ENCODE results near the gene RAB5IF. TPM values are rescaled to one million over a fixed set of nuclear protein-coding genes. Genes with fewer than 3 reads are reported as not detected.

RAB5IF gene
- total RNA-seq, 4 donors from 2014 or later = 12.8 to 37.7 (median 28.5) TPM

- intact Hi-C loops (cut with DNase I; ENCODE audit: low total_unique reads) = no loop called here
- Histone ChIP-seq H3K4me1 (peaks cover 0 to 2% of the 10 kb centered on the region in 2 donors), H3K27ac (peak overlapping the region in 1 of 2 donors; percentile 13), H3K9me3 (no peaks in the 10 kb centered on the region), H3K36me3 (no peaks in the 10 kb centered on the region), H3K27me3 (no peaks in the 10 kb centered on the region), H3K4me3 (no peak overlapping the region)
- no peak for TF ChIP-seq CTCF (IDR thresholded peaks at IDR 0.05)
- no peak for TF ChIP-seq POLR2A (IDR thresholded peaks at IDR 0.05)
- DNase-seq = no peak
Measured at GRCh38 chr20:36569847-36570429, 35.6 kb upstream of the RAB5IF start.

GRCh38 chr20:36571564-36572504, 33.7 kb upstream of the RAB5IF start:
- intact Hi-C loops (cut with DNase I; ENCODE audit: low total_unique reads) = no loop called here
- peaks cover 0 to 8% of the 10 kb centered on the region in 2 donors for H3K4me1 ChIP-seq
- H3K27me3 ChIP-seq = no peaks in the 10 kb centered on the region
- peak overlapping the region; percentile 90 to 99 for H3K27ac ChIP-seq
- no peaks in the 10 kb centered on the region for H3K36me3 ChIP-seq
- no peak overlapping the region for H3K4me3 ChIP-seq
- TF ChIP-seq POLR2A (IDR thresholded peaks at IDR 0.05) (no peak), CTCF (IDR thresholded peaks at IDR 0.05) (no peak)
- DNase-seq = no peak
- H3K9me3 ChIP-seq = no peaks in the 10 kb centered on the region

- intact Hi-C loops (cut with DNase I; ENCODE audit: low total_unique reads) = no loop called here
- TF ChIP-seq POLR2A (IDR thresholded peaks at IDR 0.05) = no peak
- TF ChIP-seq CTCF (IDR thresholded peaks at IDR 0.05) = no peak
- no peak for DNase-seq
- peak overlapping the region; percentile 90 to 99 for H3K27ac ChIP-seq
- no peaks in the 10 kb centered on the region for H3K36me3 ChIP-seq
- peaks cover 0 to 8% of the 10 kb centered on the region in 2 donors for H3K4me1 ChIP-seq
- no peaks in the 10 kb centered on the region for H3K9me3 ChIP-seq
- H3K27me3 ChIP-seq = no peaks in the 10 kb centered on the region
- peak overlapping the region; percentile 75 to 90 for H3K4me3 ChIP-seq
Measured at GRCh38 chr20:36572701-36573102, 32.9 kb upstream of the RAB5IF start.

- DNase-seq = peak; percentile 88
- Histone ChIP-seq H3K4me3 (peak within 1 kb of the TSS; percentile 75 to 90), H3K36me3 (no peaks in the 10 kb centered on the region), H3K27me3 (no peaks in the 10 kb centered on the region), H3K9me3 (no peaks in the 10 kb centered on the region), H3K27ac (peak within 1 kb of the TSS; percentile 90 to 99), H3K4me1 (peaks cover 0 to 8% of the 10 kb centered on the region in 2 donors)
- peak in 1 of 4 experiments; percentile 5 for TF ChIP-seq CTCF (IDR thresholded peaks at IDR 0.05)
- peak; percentile 64 to 71 for TF ChIP-seq POLR2A (IDR thresholded peaks at IDR 0.05)
- intact Hi-C loops (cut with DNase I; ENCODE audit: low total_unique reads) = no loop called here
Measured at GRCh38 chr20:36573103-36573797, 32.3 kb upstream of the RAB5IF start, which contains the start of gene TGIF2. Gene TGIF2 (plus strand): TSS chr20:36573597. CDS start chr20:36578775, 5,178 bp downstream.
